Measurements from ENCODE around the gene ITPK1.

ITPK1 gene

GRCh38 chr14:92930737-92931602 lies 184.8 kb downstream of the ITPK1 start:
- FAIRE-seq = no peak

- FAIRE-seq = no peak
Measured at GRCh38 chr14:92929689-92930608, 185.8 kb downstream of the ITPK1 start.

GRCh38 chr14:92928961-92929688 lies 186.6 kb downstream of the ITPK1 start:
- no peak for FAIRE-seq

GRCh38 chr14:92928258-92928629 lies 187.5 kb downstream of the ITPK1 start:
- no peak for FAIRE-seq

- no peak for FAIRE-seq
Measured at GRCh38 chr14:92927349-92928257, 188.1 kb downstream of the ITPK1 start.

- FAIRE-seq = no peak
Measured at GRCh38 chr14:92926931-92927330, 188.8 kb downstream of the ITPK1 start.

- no peak for FAIRE-seq
Measured at GRCh38 chr14:92926180-92926845, 189.4 kb downstream of the ITPK1 start.

GRCh38 chr14:92925446-92925845 lies 190.3 kb downstream of the ITPK1 start:
- FAIRE-seq = no peak

- FAIRE-seq = no peak
Measured at GRCh38 chr14:92924247-92924646, 191.5 kb downstream of the ITPK1 start.

GRCh38 chr14:92923744-92924103 lies 192.0 kb downstream of the ITPK1 start:
- FAIRE-seq = no peak

- no peak for FAIRE-seq
Measured at GRCh38 chr14:92922883-92923743, 192.6 kb downstream of the ITPK1 start, which contains the start of gene CHGA. CHGA (plus strand) TSS chr14:92923150; CDS start chr14:92923360, 210 bp downstream.

- no peak for FAIRE-seq
Measured at GRCh38 chr14:92922155-92922735, 193.5 kb downstream of the ITPK1 start.

GRCh38 chr14:92920001-92920400 lies 195.7 kb downstream of the ITPK1 start:
- no peak for FAIRE-seq

GRCh38 chr14:92917956-92918355 lies 197.8 kb downstream of the ITPK1 start:
- no peak for FAIRE-seq

GRCh38 chr14:92917041-92917940 lies 198.4 kb downstream of the ITPK1 start:
- no peak for FAIRE-seq

GRCh38 chr14:92916201-92916600 lies 199.5 kb downstream of the ITPK1 start:
- FAIRE-seq = no peak

- FAIRE-seq = no peak
Measured at GRCh38 chr14:92914087-92914656, 201.6 kb downstream of the ITPK1 start.

GRCh38 chr14:92907316-92907911 lies 208.3 kb downstream of the ITPK1 start:
- FAIRE-seq = no peak

Data from A204.1 (cell line).